ENCODE results near the gene ZBTB34. TPM values are rescaled to one million over a fixed set of nuclear protein-coding genes. Genes with fewer than 3 reads are reported as not detected.

ZBTB34 gene
- total RNA-seq, 1 donor from 2014 or later = 20.2 TPM

- Mint-ChIP-seq H3K9me3 (no peaks in the 10 kb centered on the region), H3K4me1 (ENCODE audit: unreplicated experiment) (peaks cover 5% of the 10 kb centered on the region), H3K27me3 (no peaks in the 10 kb centered on the region), H3K27ac (no peak overlapping the region), H3K36me3 (peaks cover 3% of the 10 kb centered on the region), H3K4me3 (no peak overlapping the region)
- no peak for DNase-seq (ENCODE audit: extremely low spot score, unreplicated experiment)
- TF ChIP-seq CTCF (conservative IDR thresholded peaks at IDR 0.05) = no peak
Measured at GRCh38 chr9:126934441-126934840, 74.0 kb downstream of the ZBTB34 start.

Other genes with a start within 250 kb of the ZBTB34 start
- gene LMX1B, start 246.7 kb upstream of the ZBTB34 start, total RNA-seq (ENCODE audit: low replicate concordance) = 13.6 and 33.6 TPM in 2 replicates
- gene ZBTB43, start 55.6 kb upstream of the ZBTB34 start, total RNA-seq (ENCODE audit: low replicate concordance) = 16.7 and 19.5 TPM in 2 replicates
- 16.7 and 30.0 TPM in 2 replicates for gene RALGPS1, start 54.1 kb downstream of the ZBTB34 start, total RNA-seq (ENCODE audit: low replicate concordance)